Measurements from ENCODE around the gene PDGFC.

Gene PDGFC

DNA sequence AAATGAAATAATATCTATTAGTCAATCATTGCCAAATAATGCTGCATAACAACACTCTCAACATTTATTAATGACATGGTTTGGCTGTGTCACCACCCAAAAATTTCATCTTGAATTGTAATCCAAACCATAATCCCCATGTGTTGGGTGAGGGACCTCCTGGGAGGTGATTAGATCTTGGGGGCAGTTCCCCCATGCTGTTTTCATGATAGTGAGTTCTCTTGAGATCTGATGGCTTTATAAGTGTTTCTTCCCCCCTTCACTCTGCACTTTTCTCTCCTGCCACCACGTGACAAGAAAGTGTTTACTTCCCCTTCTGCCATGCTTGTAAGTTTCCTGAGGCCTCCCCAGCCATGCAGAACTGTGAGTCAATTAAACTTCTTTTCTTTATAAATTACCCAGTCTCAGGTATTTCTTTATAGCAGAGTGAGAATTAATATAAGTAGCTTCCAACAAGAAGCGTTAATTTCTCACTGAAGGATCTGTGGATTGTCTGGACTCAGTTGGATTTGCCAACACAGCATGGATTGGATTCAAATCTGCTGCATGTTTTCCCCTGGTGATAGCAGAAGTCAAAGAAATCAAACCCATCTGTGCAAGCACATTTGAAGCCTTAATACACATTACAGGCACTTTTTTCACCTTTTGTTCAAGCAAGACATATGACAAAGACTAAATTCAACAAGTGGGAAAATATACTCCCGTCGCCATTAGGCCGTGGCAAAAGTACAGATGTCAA is 216.6 kb downstream of the PDGFC start:
- DNase-seq (ENCODE audit: low read depth in 2 of 3, low spot score in 2 of 3), result no peak

DNA sequence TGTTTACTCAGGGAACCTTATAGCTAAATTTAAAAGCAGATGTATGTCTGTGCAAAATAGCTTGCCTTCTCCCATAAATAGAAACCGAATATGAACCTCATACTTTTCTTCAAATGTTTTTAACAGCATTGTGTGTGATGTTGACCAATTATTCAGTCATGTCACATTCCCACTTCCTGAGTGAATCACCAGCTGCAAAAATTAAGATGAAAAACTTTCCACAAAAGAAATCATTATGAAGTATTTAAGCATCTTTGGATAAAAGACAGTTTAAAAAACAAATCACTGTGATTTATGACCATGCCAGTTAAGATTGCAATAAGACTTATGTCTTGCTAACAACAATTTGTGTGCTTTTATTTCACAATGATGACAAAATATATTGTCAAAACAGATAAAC is 220.1 kb downstream of the PDGFC start:
- no peak for DNase-seq (ENCODE audit: low read depth in 2 of 3, low spot score in 2 of 3)

DNA sequence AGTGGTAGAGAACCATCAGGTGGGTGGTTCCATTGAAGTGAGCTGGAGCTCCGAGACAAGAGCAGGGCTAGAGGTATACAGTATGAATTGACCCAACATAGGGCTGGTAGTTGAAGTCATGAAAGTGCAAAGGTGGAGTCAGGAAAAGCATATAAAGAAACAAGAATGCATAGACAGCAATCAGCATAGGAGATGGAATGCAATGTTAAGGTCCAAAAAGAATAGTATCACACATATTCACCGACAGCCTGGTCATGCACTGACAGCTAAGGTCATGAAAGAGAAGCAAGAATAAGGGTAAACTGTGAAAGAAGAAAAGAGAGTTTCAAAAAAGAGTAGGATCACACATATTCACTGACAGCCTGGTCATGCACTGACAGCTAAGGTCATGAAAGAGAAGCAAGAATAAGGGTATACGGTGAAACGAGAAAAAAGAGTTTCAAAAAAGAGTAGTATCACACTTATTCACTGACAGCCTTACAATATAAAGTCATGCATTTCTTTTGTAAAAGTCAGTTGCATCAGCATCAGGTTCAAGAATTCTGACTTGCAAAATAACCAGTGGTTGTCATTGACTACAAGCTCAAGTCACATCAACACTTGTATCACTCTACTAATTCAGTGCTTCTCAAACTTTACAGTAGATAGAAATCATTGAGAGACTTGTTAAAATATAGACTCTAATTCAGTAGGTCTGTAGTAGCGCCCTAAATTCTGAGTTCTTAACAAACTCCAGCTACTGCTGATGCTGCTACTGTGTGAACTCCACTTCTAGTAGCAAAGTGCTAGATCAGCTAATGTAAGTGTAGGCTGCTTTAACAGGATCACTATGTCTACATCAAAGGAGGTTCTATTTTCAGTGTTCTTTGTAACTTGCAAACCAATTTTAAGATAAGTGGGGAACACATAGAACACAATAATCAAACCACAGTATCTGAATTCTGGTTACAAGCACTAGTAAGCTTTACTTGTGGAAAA is 221.9 kb downstream of the PDGFC start:
- no peak for DNase-seq (ENCODE audit: low read depth in 2 of 3, low spot score in 2 of 3)

GRCh38 chr4:156746111-156746510 is 225.5 kb downstream of the PDGFC start:
- DNase-seq (ENCODE audit: low read depth in 2 of 3, low spot score in 2 of 3), result no peak

DNA sequence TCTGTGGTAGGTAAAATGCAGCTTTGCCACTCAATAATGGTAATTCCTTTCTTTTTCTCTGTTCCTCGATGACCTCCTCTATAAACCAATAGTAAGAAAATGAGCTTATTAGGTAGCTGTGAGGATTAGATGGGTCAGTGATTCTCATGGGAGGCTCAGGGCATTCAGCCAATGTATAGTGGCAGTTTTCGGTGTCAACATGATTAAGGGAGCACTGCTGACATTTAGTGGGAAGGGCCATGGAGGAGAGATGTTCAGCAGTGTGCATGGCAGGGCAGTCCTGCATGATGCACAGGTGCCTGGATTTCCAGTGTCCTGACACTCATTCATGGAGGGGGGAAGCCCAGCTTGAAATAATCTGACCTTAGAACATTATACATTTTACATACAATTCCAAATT is 232.8 kb downstream of the PDGFC start:
- no peak for DNase-seq (ENCODE audit: low read depth in 2 of 3, low spot score in 2 of 3)

GRCh38 chr4:156734965-156735895 is 236.4 kb downstream of the PDGFC start:
- DNase-seq (ENCODE audit: low read depth in 2 of 3, low spot score in 2 of 3), result no peak

GRCh38 chr4:156733582-156733981 is 238.0 kb downstream of the PDGFC start:
- no peak for DNase-seq (ENCODE audit: low read depth in 2 of 3, low spot score in 2 of 3)

DNA sequence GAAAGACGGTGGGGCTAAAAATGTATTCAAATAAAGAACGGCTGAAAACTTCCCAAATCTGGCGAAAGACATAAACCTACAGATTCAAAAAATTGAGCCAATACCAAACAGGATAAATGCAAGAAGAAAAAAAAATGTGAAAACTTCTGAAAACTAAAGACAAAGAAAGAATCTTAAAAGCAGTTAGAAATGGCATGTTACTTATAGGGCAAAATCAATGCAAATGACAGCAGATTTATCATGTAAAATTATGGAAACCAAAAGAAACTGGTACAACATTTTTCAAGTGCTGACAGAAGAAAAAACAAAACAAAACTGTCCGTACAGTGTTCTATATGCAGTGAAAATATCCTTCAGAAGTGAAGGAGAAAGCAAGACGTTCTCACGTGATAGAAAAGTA is 239.0 kb downstream of the PDGFC start:
- DNase-seq (ENCODE audit: low read depth in 2 of 3, low spot score in 2 of 3), result no peak

GRCh38 chr4:156729416-156729815 is 242.2 kb downstream of the PDGFC start:
- DNase-seq (ENCODE audit: low read depth in 2 of 3, low spot score in 2 of 3), result no peak

- no peak for DNase-seq (ENCODE audit: low read depth in 2 of 3, low spot score in 2 of 3)
Observed at GRCh38 chr4:156725257-156725656, 246.3 kb downstream of the PDGFC start.

- DNase-seq (ENCODE audit: low read depth in 2 of 3, low spot score in 2 of 3), result no peak
Observed at GRCh38 chr4:156723951-156724668, 247.5 kb downstream of the PDGFC start.

DNA sequence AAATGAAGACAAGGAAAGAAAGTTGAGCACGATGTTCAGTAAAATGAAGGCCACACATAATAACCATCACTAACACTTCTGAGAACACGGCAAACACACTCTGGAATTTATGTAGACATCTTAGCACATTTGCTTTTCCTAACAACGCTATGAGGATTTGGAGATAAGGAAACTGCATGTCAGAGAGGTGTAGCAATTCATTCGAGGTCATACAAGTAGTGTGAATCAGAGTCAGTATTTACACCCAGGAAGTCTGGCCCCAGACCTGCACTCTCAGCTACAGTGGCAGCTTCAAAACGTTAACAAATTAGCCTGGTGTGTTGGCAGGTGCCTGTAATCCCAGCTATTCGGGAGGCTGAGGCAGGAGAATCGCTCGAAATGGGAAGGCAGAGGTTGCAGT is 253.4 kb downstream of the PDGFC start:
- DNase-seq (ENCODE audit: low read depth in 2 of 3, low spot score in 2 of 3), result no peak

- no peak for DNase-seq (ENCODE audit: low read depth in 2 of 3, low spot score in 2 of 3)
Observed at GRCh38 chr4:156711193-156711590, 260.4 kb downstream of the PDGFC start.

Data from activated CD8-positive, alpha-beta memory T cell treated with anti-CD3 and anti-CD28 coated beads for 48 hours (primary cell).